Lower lobe of right lung (tissue), 2 donors: ENCODE results near the gene STAG1. TPM values are rescaled to one million over a fixed set of nuclear protein-coding genes. Genes with fewer than 3 reads are reported as not detected.

Experiments
- ATAC-seq, 2 donors: fragments of 200-7000 bp; cut with Tn5 transposase; one replicate each; pipeline ENCODE4 v1.9.1; 2020 to 2022; ENCODE audit warnings: mild to moderate bottlenecking in 2 of 2, moderate library complexity in 2 of 2
- DNase-seq: peaks from one replicate; pipeline ENCODE4 v3.0.0-alpha.2; 2020
- H3K27ac ChIP-seq: fragments of 200-600 bp; one replicate; pipeline ENCODE4 v1.8.0; 2022
- H3K27me3 ChIP-seq: fragments of 200-600 bp; one replicate; pipeline ENCODE4 v1.8.0; 2022; ENCODE audit warnings: low read depth
- H3K36me3 ChIP-seq: fragments of 200-600 bp; one replicate; pipeline ENCODE4 v1.8.0; 2022; ENCODE audit warnings: mild to moderate bottlenecking
- H3K4me1 ChIP-seq: fragments of 200-600 bp; one replicate; pipeline ENCODE4 v1.8.0; 2022
- H3K4me3 ChIP-seq: fragments of 200-600 bp; one replicate; pipeline ENCODE4 v1.8.0; 2022; ENCODE audit warnings: mild to moderate bottlenecking
- H3K9me3 ChIP-seq: fragments of 200-600 bp; one replicate; pipeline ENCODE4 v1.8.0; 2022
- intact Hi-C: fragments of 100-400 bp; cut with DNase I; formaldehyde crosslinking; loops from one replicate; pipeline ENCODE4 v1.11.0; 2022
- total RNA-seq: library from RNA; stranded (reverse); fragmentation: NEBNext Ultra II Directional; extraction: Animal tissue kit (Norgen Biotek cat#: 25700); gene quantifications from one replicate; pipeline ENCODE4 v1.2.1, GENCODE V29; 2021
- TF ChIP-seq, protein P1 (sequence below): fragments of 200-600 bp; IDR thresholded peaks from one replicate; pipeline ENCODE4 v1.8.0; 2022; ENCODE audit warnings: antibody characterized with exemption, mild to moderate bottlenecking
- donor health status: DM: no; HTN: yes; CAD: no; lungs with severe emphysema.

STAG1 gene
- total RNA-seq, 1 donor from 2014 or later: 41.3 TPM

DNA sequence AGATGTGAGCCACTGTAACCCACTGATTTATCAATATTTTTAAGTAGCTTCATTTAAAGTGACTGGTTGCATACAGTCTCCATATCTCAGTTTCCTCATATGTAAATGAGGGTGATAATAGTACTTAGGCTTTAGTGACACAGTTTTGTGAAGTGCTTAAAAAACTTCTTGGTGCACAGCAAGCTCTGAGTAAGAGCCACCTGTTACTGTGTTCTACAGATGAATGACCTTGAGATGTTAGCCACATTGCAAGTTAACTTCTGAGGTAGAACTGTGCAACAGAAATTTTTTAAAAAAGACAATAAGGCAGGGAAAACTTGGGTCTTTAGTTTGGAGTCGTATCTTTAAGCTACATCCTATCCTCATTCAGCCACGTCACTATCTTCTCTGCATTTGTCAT is 458.9 kb downstream of the STAG1 start:
- Histone ChIP-seq H3K4me3 (no peak overlapping the region), H3K27ac (no peak overlapping the region), H3K36me3 (peaks cover 32% of the 10 kb centered on the region), H3K9me3 (no peaks in the 10 kb centered on the region), H3K27me3 (no peaks in the 10 kb centered on the region), H3K4me1 (no peaks in the 10 kb centered on the region)
- ATAC-seq: no peak
- intact Hi-C loops: no loop called here
- no peak for DNase-seq
- TF ChIP-seq, protein P1, sequence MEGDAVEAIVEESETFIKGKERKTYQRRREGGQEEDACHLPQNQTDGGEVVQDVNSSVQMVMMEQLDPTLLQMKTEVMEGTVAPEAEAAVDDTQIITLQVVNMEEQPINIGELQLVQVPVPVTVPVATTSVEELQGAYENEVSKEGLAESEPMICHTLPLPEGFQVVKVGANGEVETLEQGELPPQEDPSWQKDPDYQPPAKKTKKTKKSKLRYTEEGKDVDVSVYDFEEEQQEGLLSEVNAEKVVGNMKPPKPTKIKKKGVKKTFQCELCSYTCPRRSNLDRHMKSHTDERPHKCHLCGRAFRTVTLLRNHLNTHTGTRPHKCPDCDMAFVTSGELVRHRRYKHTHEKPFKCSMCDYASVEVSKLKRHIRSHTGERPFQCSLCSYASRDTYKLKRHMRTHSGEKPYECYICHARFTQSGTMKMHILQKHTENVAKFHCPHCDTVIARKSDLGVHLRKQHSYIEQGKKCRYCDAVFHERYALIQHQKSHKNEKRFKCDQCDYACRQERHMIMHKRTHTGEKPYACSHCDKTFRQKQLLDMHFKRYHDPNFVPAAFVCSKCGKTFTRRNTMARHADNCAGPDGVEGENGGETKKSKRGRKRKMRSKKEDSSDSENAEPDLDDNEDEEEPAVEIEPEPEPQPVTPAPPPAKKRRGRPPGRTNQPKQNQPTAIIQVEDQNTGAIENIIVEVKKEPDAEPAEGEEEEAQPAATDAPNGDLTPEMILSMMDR: no peak

- Histone ChIP-seq H3K27me3 (no peaks in the 10 kb centered on the region), H3K27ac (no peak overlapping the region), H3K9me3 (no peaks in the 10 kb centered on the region), H3K4me1 (no peaks in the 10 kb centered on the region), H3K36me3 (peaks cover 29% of the 10 kb centered on the region), H3K4me3 (no peak overlapping the region)
- intact Hi-C loops: no loop called here
- TF ChIP-seq, protein P1: no peak
- DNase-seq: no peak
- ATAC-seq: no peak
Measured at GRCh38 chr3:136292500-136292899, 459.7 kb downstream of the STAG1 start.

DNA sequence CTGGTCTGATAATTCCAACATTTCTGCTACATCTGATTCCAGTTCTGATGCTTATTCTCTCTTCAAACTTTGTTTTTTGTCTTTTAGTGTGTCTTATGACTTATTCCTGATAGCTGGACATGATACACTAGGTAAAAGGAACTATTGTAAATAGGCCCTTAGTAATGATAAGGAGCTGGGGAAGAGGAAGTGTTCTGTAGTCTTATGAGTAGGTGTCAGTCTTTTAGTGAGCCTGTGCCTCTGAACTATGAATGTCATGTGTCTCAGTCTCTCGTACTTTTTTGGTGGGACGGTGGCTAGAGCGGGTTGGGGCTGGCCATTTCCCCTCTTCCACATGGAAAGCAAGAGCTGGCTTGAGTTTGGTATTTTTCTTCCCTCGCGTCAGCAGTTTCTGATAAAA is 460.9 kb downstream of the STAG1 start:
- TF ChIP-seq, protein P1: no peak
- H3K36me3 ChIP-seq: peaks cover 35% of the 10 kb centered on the region
- intact Hi-C loops: no loop called here
- H3K9me3 ChIP-seq: no peaks in the 10 kb centered on the region
- H3K27me3 ChIP-seq: no peaks in the 10 kb centered on the region
- DNase-seq (no peak), ATAC-seq (no peak)
- H3K27ac ChIP-seq: no peak overlapping the region
- H3K4me3 ChIP-seq: no peak overlapping the region
- H3K4me1 ChIP-seq: no peaks in the 10 kb centered on the region

Other genes with a start within 250 kb of the STAG1 start
- 5.7 TPM for gene SLC35G2, start 66.7 kb upstream of the STAG1 start, total RNA-seq
- gene NCK1, start 109.8 kb upstream of the STAG1 start, total RNA-seq: 63.0 TPM
- 1.8 TPM for gene IL20RB, start 205.6 kb upstream of the STAG1 start, total RNA-seq